Neural progenitor cell (in vitro differentiated cells): ENCODE results near the gene EFNA2. TPM values are rescaled to one million over a fixed set of nuclear protein-coding genes. Genes with fewer than 3 reads are reported as not detected.
A peak's percentile ranks its signal among the peaks of the same experiment; 100 is the strongest.

Experiments
- DNase-seq: peaks from one replicate; pipeline ENCODE4 v3.0.0-alpha.2; 2016; ENCODE audit warnings: low spot score
- H2AFZ ChIP-seq: fragments of 200-600 bp; sonication (generic); replicated peaks from 2 replicates; pipeline ENCODE4 v1.6.1; 2016; ENCODE audit warnings: antibody characterized with exemption
- H3F3A ChIP-seq: fragments of 200-600 bp; sonication (generic); 2 replicates; pipeline ENCODE4 v1.6.1; 2016; ENCODE audit warnings: antibody characterized with exemption, low read depth
- H3K27ac ChIP-seq: fragments of 200-600 bp; sonication (generic); 2 replicates; pipeline ENCODE4 v1.5.1; 2016; ENCODE audit warnings: mild to moderate bottlenecking
- H3K27me3 ChIP-seq: fragments of 200-600 bp; sonication (generic); 2 replicates; pipeline ENCODE4 v1.6.1; 2016; ENCODE audit warnings: mild to moderate bottlenecking, moderate library complexity
- H3K36me3 ChIP-seq: fragments of 200-600 bp; sonication (generic); 2 replicates; pipeline ENCODE4 v1.5.1; 2016
- H3K4me1 ChIP-seq: fragments of 200-600 bp; sonication (generic); 2 replicates; pipeline ENCODE4 v1.6.1; 2016; ENCODE audit warnings: mixed run types
- H3K4me2 ChIP-seq: fragments of 200-600 bp; sonication (generic); 2 replicates; pipeline ENCODE4 v1.6.1; 2016
- H3K4me3 ChIP-seq: fragments of 200-600 bp; sonication (generic); 2 replicates; pipeline ENCODE4 v1.5.1; 2016
- H3K79me2 ChIP-seq: fragments of 200-600 bp; sonication (generic); 2 replicates; pipeline ENCODE4 v1.6.1; 2016; ENCODE audit warnings: low read depth
- H3K9ac ChIP-seq: fragments of 200-600 bp; sonication (generic); 2 replicates; pipeline ENCODE4 v1.6.1; 2016
- H3K9me3 ChIP-seq: fragments of 200-600 bp; sonication (generic); 2 replicates; pipeline ENCODE4 v1.5.1; 2016; ENCODE audit warnings: low read depth
- H4K20me1 ChIP-seq: fragments of 200-600 bp; sonication (generic); 2 replicates; pipeline ENCODE4 v1.6.1; 2016; ENCODE audit warnings: low read depth
- H3K27ac Mint-ChIP-seq: 3 replicates; pipeline ENCODE4 v1.8.0; 2021; ENCODE audit warnings: mixed read lengths
- H3K27me3 Mint-ChIP-seq: 2 replicates; pipeline ENCODE4 v1.8.0; 2022; ENCODE audit warnings: low read depth, mild to moderate bottlenecking, inconsistent platforms, moderate library complexity, mixed read lengths; ENCODE audit not compliant: insufficient read depth
- H3K36me3 Mint-ChIP-seq: 3 replicates; pipeline ENCODE4 v1.8.0; 2021; ENCODE audit warnings: mixed read lengths
- H3K4me1 Mint-ChIP-seq: 3 replicates; pipeline ENCODE4 v1.8.0; 2021; ENCODE audit warnings: mixed read lengths
- H3K4me3 Mint-ChIP-seq: 3 replicates; pipeline ENCODE4 v1.8.0; 2021; ENCODE audit warnings: mild to moderate bottlenecking, moderate library complexity, mixed read lengths
- H3K9me3 Mint-ChIP-seq: 3 replicates; pipeline ENCODE4 v1.8.0; 2020; ENCODE audit warnings: mixed read lengths
- EZH2 ChIP-seq: fragments of 200-600 bp; sonication (generic); IDR thresholded peaks from 2 replicates; pipeline ENCODE4 v1.6.1; 2017; ENCODE audit warnings: antibody characterized with exemption, mild to moderate bottlenecking, moderate library complexity
- EZH2phosphoT487 ChIP-seq: fragments of 200-600 bp; sonication (generic); IDR thresholded peaks from 2 replicates; pipeline ENCODE4 v1.6.1; 2017; ENCODE audit warnings: antibody characterized with exemption
- total RNA-seq: library from RNA; depleted of rRNA; stranded (reverse); fragments of >200 nt; gene quantifications from 2 replicates; pipeline ENCODE4 v1.2.3, GENCODE V29; 2015; ENCODE audit warnings: low replicate concordance
- TF ChIP-seq, protein P1 (sequence below): fragments of 200-600 bp; sonication (generic); IDR thresholded peaks from 2 replicates; pipeline ENCODE4 v1.5.1; 2017; ENCODE audit warnings: antibody characterized with exemption, mild to moderate bottlenecking

The EFNA2 gene
- total RNA-seq, 1 donor from 2014 or later: 13.2 TPM

GRCh38 chr19:1266916-1267476, 18.7 kb upstream of the EFNA2 start:
- Histone ChIP-seq H3K9ac (no peak overlapping the region), H3K4me2 (peak overlapping the region; percentile 78), H3K4me1 (peaks cover 60% of the 10 kb centered on the region), H3F3A (peaks cover 68% of the 10 kb centered on the region), H3K27me3 (peaks cover 14% of the 10 kb centered on the region), H3K27ac (no peak overlapping the region), H3K4me3 (peak overlapping the region; percentile 62), H4K20me1 (peaks cover 30% of the 10 kb centered on the region), H2AFZ (peak overlapping the region; percentile 23), H3K79me2 (peaks cover 31% of the 10 kb centered on the region), H3K36me3 (peaks cover 2% of the 10 kb centered on the region), H3K9me3 (no peaks in the 10 kb centered on the region)
- no peak overlapping the region for H3K27ac Mint-ChIP-seq
- peaks cover 23% of the 10 kb centered on the region for H3K27me3 Mint-ChIP-seq
- peak overlapping the region; percentile 85 for H3K4me3 Mint-ChIP-seq
- TF ChIP-seq, protein P1, sequence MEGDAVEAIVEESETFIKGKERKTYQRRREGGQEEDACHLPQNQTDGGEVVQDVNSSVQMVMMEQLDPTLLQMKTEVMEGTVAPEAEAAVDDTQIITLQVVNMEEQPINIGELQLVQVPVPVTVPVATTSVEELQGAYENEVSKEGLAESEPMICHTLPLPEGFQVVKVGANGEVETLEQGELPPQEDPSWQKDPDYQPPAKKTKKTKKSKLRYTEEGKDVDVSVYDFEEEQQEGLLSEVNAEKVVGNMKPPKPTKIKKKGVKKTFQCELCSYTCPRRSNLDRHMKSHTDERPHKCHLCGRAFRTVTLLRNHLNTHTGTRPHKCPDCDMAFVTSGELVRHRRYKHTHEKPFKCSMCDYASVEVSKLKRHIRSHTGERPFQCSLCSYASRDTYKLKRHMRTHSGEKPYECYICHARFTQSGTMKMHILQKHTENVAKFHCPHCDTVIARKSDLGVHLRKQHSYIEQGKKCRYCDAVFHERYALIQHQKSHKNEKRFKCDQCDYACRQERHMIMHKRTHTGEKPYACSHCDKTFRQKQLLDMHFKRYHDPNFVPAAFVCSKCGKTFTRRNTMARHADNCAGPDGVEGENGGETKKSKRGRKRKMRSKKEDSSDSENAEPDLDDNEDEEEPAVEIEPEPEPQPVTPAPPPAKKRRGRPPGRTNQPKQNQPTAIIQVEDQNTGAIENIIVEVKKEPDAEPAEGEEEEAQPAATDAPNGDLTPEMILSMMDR: peak; percentile 96
- no peak for TF ChIP-seq EZH2
- H3K9me3 Mint-ChIP-seq: no peaks in the 10 kb centered on the region
- peaks cover 73% of the 10 kb centered on the region for H3K4me1 Mint-ChIP-seq
- H3K36me3 Mint-ChIP-seq: peaks cover 12% of the 10 kb centered on the region
- peak; percentile 79 for DNase-seq

DNA sequence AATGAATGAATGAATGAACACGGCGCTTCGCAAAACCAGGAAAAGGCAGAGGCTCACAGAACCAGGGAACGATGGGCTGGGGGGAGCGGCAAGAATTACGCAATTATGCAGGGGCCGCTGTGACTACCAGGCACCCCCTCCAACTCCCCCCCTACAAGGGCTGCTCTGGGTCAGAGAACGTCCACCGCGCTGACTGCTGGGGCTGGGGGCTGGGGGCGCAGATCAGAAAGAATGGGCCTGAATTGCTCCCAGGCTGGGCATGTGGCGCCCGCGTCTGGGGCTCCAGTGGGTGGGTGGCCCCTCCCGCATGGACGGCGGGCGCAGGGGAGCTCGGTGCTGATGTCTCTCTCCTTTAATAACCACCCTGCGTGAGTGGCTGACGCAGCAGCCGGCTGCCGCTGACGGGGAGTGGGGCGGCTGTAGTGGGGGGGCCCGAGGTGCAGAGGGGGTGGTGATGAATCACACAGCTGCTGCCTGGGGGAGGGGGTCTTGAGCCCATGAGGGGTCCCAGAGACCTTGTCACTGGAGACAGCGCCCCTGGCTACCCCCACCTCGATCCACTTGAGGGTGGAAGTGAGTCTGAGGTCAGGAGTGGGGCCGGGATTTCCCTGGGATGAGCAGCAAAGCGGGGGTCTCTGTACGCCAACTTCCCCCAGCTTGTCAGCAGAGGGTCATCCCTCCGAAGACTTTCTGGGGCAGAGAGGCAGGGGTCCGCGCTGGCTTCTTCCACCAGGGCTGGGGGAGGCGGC, 18.0 kb upstream of the EFNA2 start:
- no peak for TF ChIP-seq EZH2
- TF ChIP-seq, protein P1: no peak
- Mint-ChIP-seq H3K9me3 (no peaks in the 10 kb centered on the region), H3K27me3 (peaks cover 28% of the 10 kb centered on the region), H3K4me1 (peaks cover 74% of the 10 kb centered on the region), H3K4me3 (peak overlapping the region; percentile 85), H3K27ac (no peak overlapping the region), H3K36me3 (peaks cover 17% of the 10 kb centered on the region)
- Histone ChIP-seq H3K4me3 (peak overlapping the region; percentile 62), H3K9me3 (no peaks in the 10 kb centered on the region), H3K4me2 (peak overlapping the region; percentile 78), H3K36me3 (peaks cover 5% of the 10 kb centered on the region), H3K27ac (no peak overlapping the region), H3F3A (peaks cover 72% of the 10 kb centered on the region), H2AFZ (no peak overlapping the region), H3K79me2 (peaks cover 33% of the 10 kb centered on the region), H3K27me3 (peaks cover 14% of the 10 kb centered on the region), H3K4me1 (peaks cover 56% of the 10 kb centered on the region), H3K9ac (no peak overlapping the region), H4K20me1 (peaks cover 36% of the 10 kb centered on the region)
- DNase-seq: peak; percentile 53

DNA sequence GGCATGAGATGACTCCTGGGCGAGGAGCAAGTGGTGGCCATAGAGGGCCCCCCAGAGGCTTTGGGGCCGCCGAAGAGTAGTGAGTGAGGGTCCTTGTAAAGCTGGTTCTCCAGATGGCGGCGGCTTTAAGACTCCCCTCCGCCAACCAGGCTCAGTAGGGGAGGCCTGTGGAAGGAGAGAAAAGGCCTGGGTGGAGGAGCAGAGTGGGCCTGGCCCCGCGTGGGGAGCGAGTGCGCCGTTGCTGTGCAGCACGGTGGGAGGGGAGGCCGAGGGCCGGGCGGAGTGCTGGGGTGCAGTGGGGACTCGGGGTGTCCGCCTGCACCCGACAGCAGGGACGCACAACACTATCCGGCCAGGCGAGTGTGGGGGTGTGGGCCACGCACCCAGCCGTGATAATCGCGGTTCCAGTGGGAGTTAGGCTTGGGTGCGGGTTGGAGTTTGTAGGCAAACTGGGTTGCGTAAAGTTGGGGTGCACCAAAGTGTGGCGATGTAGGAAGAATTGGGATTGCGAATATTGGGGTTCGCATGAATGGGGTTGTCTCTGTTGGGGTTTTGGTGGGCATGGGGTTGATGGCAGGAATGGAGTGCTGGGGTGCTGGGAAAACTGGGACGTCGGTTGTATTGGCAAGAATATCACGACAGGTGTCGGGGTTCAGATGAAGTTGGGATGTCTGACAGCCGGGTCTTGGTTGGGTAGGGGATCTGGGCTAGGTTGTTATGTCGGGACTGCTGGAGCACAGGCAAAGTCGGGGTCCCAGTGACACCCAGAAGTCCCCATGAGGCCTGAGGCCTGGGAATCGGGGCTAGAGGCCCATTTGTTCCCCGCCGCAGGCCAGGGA, 17.2 kb upstream of the EFNA2 start:
- Histone ChIP-seq H3K79me2 (peaks cover 41% of the 10 kb centered on the region), H3K27me3 (peaks cover 14% of the 10 kb centered on the region), H3K4me2 (peak overlapping the region; percentile 78), H2AFZ (no peak overlapping the region), H3K27ac (no peak overlapping the region), H3K36me3 (peaks cover 5% of the 10 kb centered on the region), H3F3A (peaks cover 80% of the 10 kb centered on the region), H3K4me3 (peak overlapping the region; percentile 74), H4K20me1 (peaks cover 44% of the 10 kb centered on the region), H3K9ac (no peak overlapping the region), H3K9me3 (no peaks in the 10 kb centered on the region), H3K4me1 (peaks cover 58% of the 10 kb centered on the region)
- Mint-ChIP-seq H3K27me3 (peaks cover 28% of the 10 kb centered on the region), H3K4me1 (peaks cover 71% of the 10 kb centered on the region), H3K27ac (peak overlapping the region; percentile 70), H3K36me3 (peaks cover 22% of the 10 kb centered on the region), H3K4me3 (peak overlapping the region; percentile 85), H3K9me3 (no peaks in the 10 kb centered on the region)
- DNase-seq: peak; percentile 58
- no peak for TF ChIP-seq EZH2phosphoT487
- no peak for TF ChIP-seq EZH2
- TF ChIP-seq, protein P1: no peak
